ENCODE data around the gene GBA3. TPM values are rescaled to one million over a fixed set of nuclear protein-coding genes. Genes with fewer than 3 reads are reported as not detected.

GBA3 gene
- total RNA-seq, 1 donor from 2014 or later = not detected

- DNase-seq (ENCODE audit: extremely low read depth, low read depth, low spot score) = no peak
Observed at GRCh38 chr4:22695029-22695428, 2.3 kb downstream of the GBA3 start.

- DNase-seq (ENCODE audit: extremely low read depth, low read depth, low spot score) = no peak
Observed at GRCh38 chr4:22695917-22696316, 3.2 kb downstream of the GBA3 start.

DNA sequence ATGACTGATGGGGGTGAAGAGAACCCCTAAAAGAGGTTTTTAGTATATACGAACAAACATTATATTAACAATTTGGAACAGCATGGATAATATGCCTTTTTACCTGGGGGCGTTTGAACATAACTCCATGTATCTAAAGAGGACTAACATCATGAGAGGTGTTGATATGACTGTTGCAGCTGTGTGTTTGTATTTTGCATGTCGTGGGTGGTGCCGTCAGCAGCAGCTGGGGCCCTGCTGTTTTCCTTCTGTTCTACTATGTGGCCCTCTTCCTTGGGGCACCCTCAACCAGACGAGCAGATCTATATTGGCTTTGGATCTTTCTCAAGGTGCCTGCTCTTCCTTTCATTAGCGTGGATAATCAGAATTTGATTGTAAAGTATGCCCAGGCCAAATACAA lies 11.2 kb downstream of the GBA3 start:
- no peak for DNase-seq (ENCODE audit: extremely low read depth, low read depth, low spot score)

- DNase-seq (ENCODE audit: extremely low read depth, low read depth, low spot score) = no peak
Observed at GRCh38 chr4:22707390-22707789, 14.7 kb downstream of the GBA3 start.

DNA sequence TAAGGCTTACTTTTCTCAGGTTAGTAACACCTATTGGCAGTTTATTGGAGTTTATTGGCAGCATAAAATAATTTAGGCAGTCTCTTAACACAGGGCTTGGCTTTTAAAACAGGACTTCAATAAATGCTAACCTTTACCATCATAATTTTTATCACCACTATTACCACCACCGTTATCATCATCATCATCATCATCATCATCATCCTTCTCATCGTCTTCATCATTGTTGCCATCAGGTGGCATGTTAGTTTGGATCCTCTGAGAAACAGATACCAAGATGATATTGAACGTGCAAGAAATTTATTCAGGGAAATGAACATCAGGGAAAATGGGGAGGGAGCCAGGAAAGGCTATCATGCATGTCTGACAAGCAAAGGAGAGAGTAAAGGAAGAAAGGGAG lies 16.2 kb downstream of the GBA3 start:
- no peak for DNase-seq (ENCODE audit: extremely low read depth, low read depth, low spot score)

DNA sequence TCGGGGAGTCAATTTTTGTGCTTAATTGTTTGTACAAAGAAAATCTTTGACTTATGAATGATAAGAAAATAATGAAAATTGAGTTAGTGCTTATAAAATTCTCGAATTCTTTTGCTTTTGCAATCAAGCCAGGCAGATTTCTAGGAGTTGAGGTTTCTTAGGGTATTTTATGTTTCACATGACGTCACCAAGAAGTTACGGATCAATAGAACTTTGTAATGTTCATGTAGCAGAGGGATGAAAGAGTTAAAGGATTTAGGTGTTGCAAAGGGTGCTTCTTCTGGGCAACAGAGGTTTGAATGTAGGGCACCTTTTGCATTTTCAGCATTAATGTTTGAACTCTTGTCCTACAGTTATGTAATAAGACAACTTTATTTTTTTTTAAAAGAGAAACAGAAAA lies 19.4 kb downstream of the GBA3 start:
- no peak for DNase-seq (ENCODE audit: extremely low read depth, low read depth, low spot score)

GRCh38 chr4:22712529-22712928 lies 19.8 kb downstream of the GBA3 start:
- DNase-seq (ENCODE audit: extremely low read depth, low read depth, low spot score) = no peak

GRCh38 chr4:22713841-22714240 lies 21.1 kb downstream of the GBA3 start:
- no peak for DNase-seq (ENCODE audit: extremely low read depth, low read depth, low spot score)

DNA sequence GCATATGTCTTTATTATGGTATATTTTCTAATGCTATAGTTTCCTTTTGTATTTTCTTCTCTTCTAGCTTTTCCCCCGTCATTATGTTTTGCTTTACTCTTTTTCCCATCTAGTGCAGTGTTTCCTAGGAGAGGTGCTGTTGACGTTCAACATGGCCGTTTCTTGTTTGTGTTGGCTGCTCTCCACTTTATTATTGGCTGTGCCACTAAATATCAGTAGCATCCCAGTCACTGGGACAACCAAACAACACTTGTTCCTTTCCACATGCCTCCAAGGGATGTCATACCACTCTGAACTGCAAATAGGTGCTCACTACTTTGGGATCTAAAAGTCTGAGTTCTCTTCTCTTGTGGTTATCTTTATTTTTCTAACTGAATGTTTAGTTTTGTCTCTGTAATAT lies 26.5 kb downstream of the GBA3 start:
- no peak for DNase-seq (ENCODE audit: extremely low read depth, low read depth, low spot score)

- DNase-seq (ENCODE audit: extremely low read depth, low read depth, low spot score) = no peak
Observed at GRCh38 chr4:22720091-22720490, 27.4 kb downstream of the GBA3 start.

DNA sequence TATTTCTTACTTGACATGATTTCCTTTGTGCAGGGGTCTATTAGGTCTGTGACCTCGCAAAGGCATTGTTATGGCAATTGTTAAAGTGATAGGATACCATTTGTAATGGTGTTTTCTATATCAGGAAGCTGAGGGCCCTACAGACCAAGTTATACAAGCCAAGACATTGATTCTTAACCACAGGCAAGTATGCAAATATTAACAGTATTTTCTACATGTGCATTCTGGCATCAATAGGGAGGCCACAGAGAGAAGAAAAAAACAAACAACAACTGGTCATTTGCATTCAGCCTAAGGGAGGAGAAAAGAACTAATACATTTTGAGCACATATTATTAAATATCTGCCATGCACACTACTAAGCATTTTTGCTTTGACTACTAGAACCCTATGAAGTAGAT lies 28.5 kb downstream of the GBA3 start:
- DNase-seq (ENCODE audit: extremely low read depth, low read depth, low spot score) = no peak

DNA sequence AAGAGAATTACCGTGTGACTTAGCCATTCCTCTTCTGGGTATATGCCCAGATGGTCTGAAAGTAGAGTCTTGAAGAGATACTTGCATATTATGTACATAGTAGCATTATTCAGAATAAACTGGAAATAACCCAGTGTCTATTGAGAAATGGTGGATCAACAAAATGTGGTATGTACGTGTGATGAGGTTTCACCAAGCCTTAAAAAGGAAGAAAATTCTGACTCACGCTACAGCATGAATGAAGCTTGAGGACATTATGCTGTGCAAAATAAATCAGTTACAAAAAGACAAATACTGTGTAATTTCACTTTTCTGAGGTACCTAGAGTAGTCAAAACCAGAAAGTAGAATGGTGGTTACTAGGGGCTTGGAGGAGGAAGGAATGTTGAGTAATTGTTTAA lies 37.3 kb downstream of the GBA3 start:
- no peak for DNase-seq (ENCODE audit: extremely low read depth, low read depth, low spot score)

- DNase-seq (ENCODE audit: extremely low read depth, low read depth, low spot score) = no peak
Observed at GRCh38 chr4:22733816-22734215, 41.1 kb downstream of the GBA3 start.

DNA sequence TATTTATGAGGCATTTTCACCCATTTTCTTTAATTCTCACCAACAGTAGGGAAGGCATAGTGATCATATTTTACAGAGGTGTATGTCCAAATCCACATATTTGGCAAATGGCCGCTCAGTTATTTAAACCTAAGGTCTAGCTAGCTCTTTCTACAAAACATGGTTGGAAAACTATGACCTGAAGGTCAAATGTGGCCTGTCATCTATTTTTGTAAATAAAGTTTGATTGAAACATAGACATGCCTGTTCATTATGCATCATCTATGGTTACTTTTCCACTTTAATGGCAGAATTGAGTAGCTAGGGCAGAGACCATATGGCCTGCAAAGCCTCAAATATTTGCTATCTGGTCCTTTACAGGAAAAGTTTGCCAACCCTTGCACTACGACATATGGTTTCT lies 44.2 kb downstream of the GBA3 start:
- no peak for DNase-seq (ENCODE audit: extremely low read depth, low read depth, low spot score)

DNA sequence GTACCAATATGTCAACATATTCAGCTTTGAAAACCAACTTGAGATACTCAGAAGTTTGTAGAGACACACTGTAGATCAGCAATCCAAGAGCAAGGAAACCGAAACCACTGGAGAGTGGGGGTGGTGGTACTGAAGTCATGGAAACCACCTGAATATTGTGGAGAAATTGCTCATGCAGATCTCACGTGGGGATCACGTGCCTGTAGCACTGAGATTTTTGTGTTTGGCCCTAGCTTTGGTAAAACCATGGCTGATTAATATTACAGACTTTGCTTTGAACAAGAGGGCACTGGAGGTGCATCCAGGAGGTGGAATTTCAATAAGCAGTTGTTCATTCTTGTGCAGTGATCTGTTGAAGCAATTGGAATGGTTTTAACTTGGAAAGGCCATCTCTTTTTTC lies 47.2 kb downstream of the GBA3 start:
- DNase-seq (ENCODE audit: extremely low read depth, low read depth, low spot score) = no peak

DNA sequence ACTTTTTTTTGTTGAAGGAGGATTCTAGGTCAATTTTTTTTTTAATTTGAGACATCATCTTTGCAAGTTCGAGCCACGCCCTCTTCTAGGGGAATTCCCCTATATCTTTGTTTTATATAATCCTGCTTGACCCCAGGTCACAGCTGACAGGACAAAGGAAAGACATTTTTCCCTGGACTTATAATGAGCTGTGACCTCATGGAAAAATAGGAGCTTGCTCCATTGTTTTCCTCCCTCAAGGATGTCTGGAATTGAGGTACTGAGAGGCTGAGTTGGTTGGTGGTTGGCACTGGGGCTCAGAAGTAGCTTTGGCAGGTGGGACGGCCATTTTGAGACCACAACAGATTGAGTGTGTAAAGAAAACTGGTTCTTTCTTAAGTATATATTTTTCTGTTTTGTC lies 49.0 kb downstream of the GBA3 start:
- DNase-seq (ENCODE audit: extremely low read depth, low read depth, low spot score) = no peak

DNA sequence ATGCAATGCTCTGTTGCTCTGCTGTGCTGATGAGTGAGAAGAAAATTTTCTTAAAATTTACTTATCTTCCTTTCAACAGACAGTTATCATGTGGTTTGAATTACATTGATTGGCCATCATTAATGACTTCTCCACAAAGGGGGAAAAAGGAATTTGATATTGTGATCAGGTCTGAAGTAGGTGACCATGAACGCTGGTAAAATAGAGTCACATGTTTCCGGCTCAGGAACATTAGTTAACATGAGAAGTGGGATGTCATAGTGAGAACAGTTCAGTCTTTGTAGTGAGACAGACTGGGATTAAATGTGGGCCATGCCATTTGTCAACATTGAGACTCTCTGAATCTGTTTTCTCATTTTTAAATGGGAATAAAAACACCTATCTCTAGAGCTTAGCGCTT lies 50.6 kb downstream of the GBA3 start:
- no peak for DNase-seq (ENCODE audit: extremely low read depth, low read depth, low spot score)

- DNase-seq (ENCODE audit: extremely low read depth, low read depth, low spot score) = no peak
Observed at GRCh38 chr4:22744478-22745062, 51.8 kb downstream of the GBA3 start.

- DNase-seq (ENCODE audit: extremely low read depth, low read depth, low spot score) = no peak
Observed at GRCh38 chr4:22745234-22745633, 52.5 kb downstream of the GBA3 start.

DNA sequence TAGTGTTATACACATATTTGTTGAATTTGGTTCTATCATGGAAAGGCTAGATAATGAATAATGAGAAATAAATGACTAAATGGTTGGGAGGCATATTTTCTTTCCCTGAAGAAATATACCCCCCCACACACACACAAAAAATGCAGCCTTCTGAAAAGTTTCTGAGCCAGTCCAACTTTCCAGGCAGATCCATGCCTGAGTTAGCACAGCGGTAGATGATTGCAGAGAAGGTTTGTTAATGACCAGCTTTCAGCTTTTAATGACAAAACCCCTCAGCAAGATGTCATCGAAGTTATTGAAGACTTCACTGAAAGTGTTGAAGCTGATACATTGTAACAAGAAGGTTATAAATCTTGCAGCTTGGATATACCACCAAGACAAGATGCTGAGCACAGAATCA lies 61.4 kb downstream of the GBA3 start:
- no peak for DNase-seq (ENCODE audit: extremely low read depth, low read depth, low spot score)

- no peak for DNase-seq (ENCODE audit: extremely low read depth, low read depth, low spot score)
Observed at GRCh38 chr4:22762548-22762947, 69.8 kb downstream of the GBA3 start.

- DNase-seq (ENCODE audit: extremely low read depth, low read depth, low spot score) = no peak
Observed at GRCh38 chr4:22764183-22764582, 71.4 kb downstream of the GBA3 start.

GRCh38 chr4:22766068-22766467 lies 73.3 kb downstream of the GBA3 start:
- no peak for DNase-seq (ENCODE audit: extremely low read depth, low read depth, low spot score)
